Suprapubic skin (tissue), 4 donors: ENCODE results near the gene FMN1. TPM values are rescaled to one million over a fixed set of nuclear protein-coding genes. Genes with fewer than 3 reads are reported as not detected.
A peak's percentile ranks its signal among the peaks of the same experiment; 100 is the strongest.

Experiments
- DNase-seq, 2 donors: peaks; one replicate each; pipeline ENCODE4 v3.0.0-alpha.2; 2019; ENCODE audit warnings: low spot score in 2 of 2
- H3K27ac ChIP-seq: fragments of 200-600 bp; sonication (generic); one replicate; pipeline ENCODE4 v1.5.1; 2019
- H3K27me3 ChIP-seq: fragments of 200-600 bp; sonication (generic); one replicate; pipeline ENCODE4 v1.5.1; 2019
- H3K36me3 ChIP-seq: fragments of 200-600 bp; sonication (generic); one replicate; pipeline ENCODE4 v1.5.1; 2019
- H3K4me1 ChIP-seq: fragments of 200-600 bp; sonication (generic); one replicate; pipeline ENCODE4 v1.5.1; 2019
- H3K4me3 ChIP-seq: fragments of 200-600 bp; sonication (generic); one replicate; pipeline ENCODE4 v1.5.1; 2019; ENCODE audit warnings: mild to moderate bottlenecking
- H3K9me3 ChIP-seq: fragments of 200-600 bp; sonication (generic); one replicate; pipeline ENCODE4 v1.5.1; 2019
- EP300 ChIP-seq: sonication (generic); formaldehyde crosslinking; IDR thresholded peaks from one replicate; pipeline ENCODE4 v1.6.1; 2017; ENCODE audit warnings: antibody characterized with exemption
- POLR2A ChIP-seq, 2 donors: fragments of 450-650 bp; IDR thresholded peaks; one replicate each; pipeline ENCODE4 v1.6.1; 2017; ENCODE audit warnings: antibody characterized with exemption in 2 of 2, mild to moderate bottlenecking in 2 of 2, moderate library complexity in 2 of 2
- POLR2AphosphoS5 ChIP-seq, 3 donors: sonication (generic); formaldehyde crosslinking; IDR thresholded peaks; one replicate each; pipeline ENCODE4 v1.6.1; 2017; ENCODE audit warnings: antibody characterized with exemption in 3 of 3
- WGBS: methylation state at CpG from one replicate; pipeline ENCODE4 v1.1.5; 2018; 5-methylcytosine and 5-hydroxymethylcytosine counted together
- total RNA-seq, 4 donors: library from RNA; depleted of rRNA; stranded (reverse); fragments of >200 nt; gene quantifications; one replicate each; pipeline ENCODE4 v1.1.0, GENCODE V29; 2016
- TF ChIP-seq, protein P1 (sequence below), 2 donors: fragments of 200-600 bp in 1 of 2; fragments of 450-650 bp in 1 of 2; sonication (generic) in 1 of 2; IDR thresholded peaks; one replicate each; pipeline ENCODE4 v1.5.1; 2016 to 2019; ENCODE audit warnings: antibody characterized with exemption in 2 of 2, mild to moderate bottlenecking in 1 of 2, moderate library complexity in 1 of 2

Gene FMN1
- total RNA-seq, 4 donors from 2014 or later: 19.8 to 47.3 (median 33.1) TPM

DNA sequence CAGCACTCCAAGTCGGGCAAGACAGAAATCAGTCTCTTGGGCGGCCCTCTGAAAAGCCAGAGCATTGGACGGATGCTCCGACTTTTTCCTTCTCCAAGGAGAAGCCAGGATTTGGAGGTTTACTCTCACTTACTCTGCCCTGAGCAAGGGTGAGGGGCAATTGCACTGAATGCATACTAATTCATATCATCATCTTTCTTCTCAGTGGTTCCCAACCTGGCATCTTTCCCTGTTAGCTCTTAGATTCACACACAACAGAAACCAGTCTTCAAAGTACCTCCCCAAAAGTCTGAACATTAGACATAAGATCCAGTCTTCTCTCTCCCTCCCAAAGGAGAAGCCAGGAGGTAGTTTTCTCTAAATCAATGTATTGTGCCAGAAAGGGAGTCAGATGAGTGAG lies 257.5 kb downstream of the FMN1 start:
- Histone ChIP-seq H3K9me3 (no peaks in the 10 kb centered on the region), H3K27ac (no peak overlapping the region), H3K4me3 (no peak overlapping the region), H3K27me3 (no peaks in the 10 kb centered on the region), H3K36me3 (no peaks in the 10 kb centered on the region), H3K4me1 (no peaks in the 10 kb centered on the region)
- TF ChIP-seq EP300: no peak
- no peak for TF ChIP-seq POLR2AphosphoS5 (IDR thresholded peaks at IDR 0.05)
- no peak for TF ChIP-seq POLR2A (IDR thresholded peaks at IDR 0.05)
- TF ChIP-seq, protein P1, sequence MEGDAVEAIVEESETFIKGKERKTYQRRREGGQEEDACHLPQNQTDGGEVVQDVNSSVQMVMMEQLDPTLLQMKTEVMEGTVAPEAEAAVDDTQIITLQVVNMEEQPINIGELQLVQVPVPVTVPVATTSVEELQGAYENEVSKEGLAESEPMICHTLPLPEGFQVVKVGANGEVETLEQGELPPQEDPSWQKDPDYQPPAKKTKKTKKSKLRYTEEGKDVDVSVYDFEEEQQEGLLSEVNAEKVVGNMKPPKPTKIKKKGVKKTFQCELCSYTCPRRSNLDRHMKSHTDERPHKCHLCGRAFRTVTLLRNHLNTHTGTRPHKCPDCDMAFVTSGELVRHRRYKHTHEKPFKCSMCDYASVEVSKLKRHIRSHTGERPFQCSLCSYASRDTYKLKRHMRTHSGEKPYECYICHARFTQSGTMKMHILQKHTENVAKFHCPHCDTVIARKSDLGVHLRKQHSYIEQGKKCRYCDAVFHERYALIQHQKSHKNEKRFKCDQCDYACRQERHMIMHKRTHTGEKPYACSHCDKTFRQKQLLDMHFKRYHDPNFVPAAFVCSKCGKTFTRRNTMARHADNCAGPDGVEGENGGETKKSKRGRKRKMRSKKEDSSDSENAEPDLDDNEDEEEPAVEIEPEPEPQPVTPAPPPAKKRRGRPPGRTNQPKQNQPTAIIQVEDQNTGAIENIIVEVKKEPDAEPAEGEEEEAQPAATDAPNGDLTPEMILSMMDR (IDR thresholded peaks at IDR 0.05): no peak
- DNase-seq: no peak
- WGBS: 98% methylated on average over 4 of the region's 4 CpGs

DNA sequence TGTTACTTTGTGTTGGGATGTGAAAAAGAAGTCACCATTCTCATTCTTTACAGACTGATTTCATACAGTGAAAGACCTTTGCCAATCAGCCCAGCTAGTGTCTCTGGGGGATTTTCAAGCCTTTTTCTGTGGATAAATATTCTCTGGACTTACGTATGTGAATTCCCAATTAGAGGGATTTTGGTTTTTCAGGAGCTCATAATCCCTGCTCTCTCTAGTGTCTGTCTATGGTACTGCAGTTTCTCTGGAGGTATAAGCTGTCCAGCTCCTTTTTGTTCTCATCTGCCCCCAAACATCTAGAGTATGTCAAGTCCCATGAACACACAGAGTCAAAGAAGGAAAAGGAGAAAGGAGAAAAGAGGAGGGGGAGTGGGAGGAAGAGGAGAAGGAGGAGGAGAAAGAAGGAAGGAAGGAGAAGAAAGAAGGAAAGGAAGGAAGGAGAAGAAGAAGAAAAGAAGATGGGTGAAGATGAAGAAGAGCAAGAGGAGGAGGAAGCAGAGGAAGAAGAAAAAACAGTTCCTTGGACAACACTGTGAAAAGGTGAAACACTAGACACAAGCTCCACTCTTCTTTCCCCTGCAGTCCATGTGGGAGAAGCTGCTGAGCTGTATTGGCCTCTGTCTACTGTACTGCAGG lies 258.1 kb downstream of the FMN1 start:
- H3K36me3 ChIP-seq: no peaks in the 10 kb centered on the region
- no peaks in the 10 kb centered on the region for H3K4me1 ChIP-seq
- 52% methylated on average over 1 of the region's 1 CpG for WGBS
- no peak for DNase-seq
- no peaks in the 10 kb centered on the region for H3K27me3 ChIP-seq
- H3K9me3 ChIP-seq: no peaks in the 10 kb centered on the region
- no peak overlapping the region for H3K4me3 ChIP-seq
- no peak overlapping the region for H3K27ac ChIP-seq
- no peak for TF ChIP-seq EP300
- TF ChIP-seq, protein P1 (IDR thresholded peaks at IDR 0.05): peak; percentile 36 to 38

DNA sequence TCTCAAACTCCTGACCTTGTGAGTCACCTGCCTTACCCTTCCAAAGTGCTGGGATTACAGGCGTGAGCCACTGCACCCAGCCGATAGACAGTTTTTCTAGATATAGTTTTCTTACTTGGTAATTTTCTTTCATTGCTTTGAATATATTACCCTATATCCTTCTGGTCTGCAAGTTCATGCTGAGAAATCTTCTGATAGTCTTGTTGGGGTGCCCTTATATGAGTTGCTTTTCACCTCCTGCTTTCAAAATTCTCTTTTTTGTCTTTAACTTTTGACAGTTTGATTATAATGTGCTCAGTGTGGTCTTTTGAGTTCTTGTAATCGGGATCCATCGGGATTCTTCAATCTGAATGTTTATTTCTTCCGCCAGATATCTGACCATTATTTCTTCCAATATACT lies 259.4 kb downstream of the FMN1 start:
- H3K9me3 ChIP-seq: no peaks in the 10 kb centered on the region
- WGBS: 98% methylated on average over 5 of the region's 5 CpGs
- no peaks in the 10 kb centered on the region for H3K27me3 ChIP-seq
- no peaks in the 10 kb centered on the region for H3K36me3 ChIP-seq
- H3K27ac ChIP-seq: no peak overlapping the region
- no peak for DNase-seq
- no peak overlapping the region for H3K4me3 ChIP-seq
- H3K4me1 ChIP-seq: no peaks in the 10 kb centered on the region
- TF ChIP-seq POLR2AphosphoS5 (IDR thresholded peaks at IDR 0.05) (no peak), EP300 (no peak), POLR2A (IDR thresholded peaks at IDR 0.05) (no peak)
- TF ChIP-seq, protein P1 (IDR thresholded peaks at IDR 0.05): no peak

DNA sequence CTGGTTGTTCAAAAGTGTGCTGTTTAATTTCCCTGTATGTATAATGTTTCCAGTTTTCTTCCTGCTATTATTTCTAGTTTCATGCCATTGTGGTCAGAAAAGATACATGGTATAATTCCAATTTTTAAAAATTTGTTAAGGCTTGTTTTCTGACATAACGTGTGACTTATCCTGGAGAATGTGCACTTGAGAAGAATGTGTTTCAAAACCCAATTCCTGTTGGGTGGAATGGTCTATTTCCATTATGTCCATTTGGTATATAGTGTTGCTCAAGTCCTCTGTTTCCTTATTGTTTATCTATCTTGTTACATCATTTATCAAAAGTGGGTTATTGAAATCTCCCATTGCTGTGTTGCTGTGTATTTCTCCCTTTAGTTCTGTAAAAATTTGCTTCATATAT lies 261.3 kb downstream of the FMN1 start:
- WGBS: 82% methylated on average over 1 of the region's 1 CpG
- H3K9me3 ChIP-seq: no peaks in the 10 kb centered on the region
- H3K27ac ChIP-seq: no peak overlapping the region
- no peak for TF ChIP-seq POLR2AphosphoS5 (IDR thresholded peaks at IDR 0.05)
- TF ChIP-seq EP300: no peak
- TF ChIP-seq, protein P1 (IDR thresholded peaks at IDR 0.05): no peak
- TF ChIP-seq POLR2A (IDR thresholded peaks at IDR 0.05): no peak
- H3K27me3 ChIP-seq: no peaks in the 10 kb centered on the region
- H3K36me3 ChIP-seq: no peaks in the 10 kb centered on the region
- no peak overlapping the region for H3K4me3 ChIP-seq
- no peak for DNase-seq
- no peaks in the 10 kb centered on the region for H3K4me1 ChIP-seq

DNA sequence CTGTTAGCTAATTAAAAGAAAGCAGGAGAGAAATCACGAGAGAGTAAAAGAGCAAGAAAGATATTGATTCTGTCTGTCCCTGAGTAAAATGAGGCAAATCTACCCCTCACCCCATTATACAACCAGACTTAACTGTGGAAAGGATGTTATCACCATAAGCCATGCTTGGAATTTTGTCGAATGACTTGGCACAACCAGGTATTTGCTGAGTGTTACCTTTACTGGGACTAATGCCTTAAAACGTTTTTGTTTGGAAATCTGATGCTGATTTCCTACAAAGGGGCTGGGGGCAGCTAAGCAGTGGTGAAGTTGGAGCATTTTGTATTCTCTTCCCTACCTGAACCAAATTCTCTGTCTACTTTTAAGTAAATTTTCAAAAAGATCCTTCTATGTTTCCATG lies 265.6 kb downstream of the FMN1 start:
- no peaks in the 10 kb centered on the region for H3K27me3 ChIP-seq
- WGBS: 58% methylated on average over 3 of the region's 3 CpGs
- no peak overlapping the region for H3K4me3 ChIP-seq
- H3K4me1 ChIP-seq: no peaks in the 10 kb centered on the region
- no peaks in the 10 kb centered on the region for H3K9me3 ChIP-seq
- DNase-seq: no peak
- TF ChIP-seq POLR2AphosphoS5 (IDR thresholded peaks at IDR 0.05) (no peak), EP300 (no peak)
- TF ChIP-seq, protein P1 (IDR thresholded peaks at IDR 0.05): no peak
- no peak overlapping the region for H3K27ac ChIP-seq
- H3K36me3 ChIP-seq: no peaks in the 10 kb centered on the region
